Measurements from ENCODE around the gene DLG1. TPM values are rescaled to one million over a fixed set of nuclear protein-coding genes. Genes with fewer than 3 reads are reported as not detected.

Gene DLG1
- polyA plus RNA-seq, 1 donor from 2014 or later, result 43.9 TPM

DNA sequence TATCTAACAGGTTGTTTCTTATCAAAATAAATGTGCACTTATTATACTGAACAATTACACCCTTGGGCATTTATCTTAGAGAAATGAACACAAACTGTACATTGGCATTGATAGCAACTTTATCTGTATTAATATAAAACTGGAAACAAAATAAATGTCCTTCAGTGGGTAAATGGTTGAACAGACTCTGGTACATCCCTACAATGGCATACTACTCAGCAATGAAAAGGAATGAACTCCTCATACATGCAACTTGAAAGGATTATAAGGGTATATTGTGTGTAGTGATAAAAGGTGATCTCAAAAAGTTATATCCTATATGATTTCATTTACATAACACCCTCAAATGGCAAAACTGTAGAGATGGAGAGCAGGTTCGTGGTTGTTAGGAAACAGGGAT is 23.7 kb upstream of the DLG1 start:
- H3K27ac ChIP-seq (ENCODE audit: low read length), result no peak overlapping the region
- no peaks in the 10 kb centered on the region for H3K9me2 ChIP-seq (ENCODE audit: insufficient read depth, low read length)
- H3K9ac ChIP-seq (ENCODE audit: low read length), result no peak overlapping the region
- H3F3A ChIP-seq (ENCODE audit: insufficient read depth, low read length, poor library complexity, severe bottlenecking), result no peaks in the 10 kb centered on the region
- no peak overlapping the region for H2AFZ ChIP-seq (ENCODE audit: low read depth, low read length)
- no peaks in the 10 kb centered on the region for H4K20me1 ChIP-seq (ENCODE audit: insufficient read depth)
- H3K79me2 ChIP-seq (replicated peaks; ENCODE audit: insufficient read depth, low read length), result no peaks in the 10 kb centered on the region
- H3K36me3 ChIP-seq (ENCODE audit: insufficient read depth, low read length), result no peaks in the 10 kb centered on the region
- no peak overlapping the region for H3K4me3 ChIP-seq (ENCODE audit: low read length)
- TF ChIP-seq, protein P1, sequence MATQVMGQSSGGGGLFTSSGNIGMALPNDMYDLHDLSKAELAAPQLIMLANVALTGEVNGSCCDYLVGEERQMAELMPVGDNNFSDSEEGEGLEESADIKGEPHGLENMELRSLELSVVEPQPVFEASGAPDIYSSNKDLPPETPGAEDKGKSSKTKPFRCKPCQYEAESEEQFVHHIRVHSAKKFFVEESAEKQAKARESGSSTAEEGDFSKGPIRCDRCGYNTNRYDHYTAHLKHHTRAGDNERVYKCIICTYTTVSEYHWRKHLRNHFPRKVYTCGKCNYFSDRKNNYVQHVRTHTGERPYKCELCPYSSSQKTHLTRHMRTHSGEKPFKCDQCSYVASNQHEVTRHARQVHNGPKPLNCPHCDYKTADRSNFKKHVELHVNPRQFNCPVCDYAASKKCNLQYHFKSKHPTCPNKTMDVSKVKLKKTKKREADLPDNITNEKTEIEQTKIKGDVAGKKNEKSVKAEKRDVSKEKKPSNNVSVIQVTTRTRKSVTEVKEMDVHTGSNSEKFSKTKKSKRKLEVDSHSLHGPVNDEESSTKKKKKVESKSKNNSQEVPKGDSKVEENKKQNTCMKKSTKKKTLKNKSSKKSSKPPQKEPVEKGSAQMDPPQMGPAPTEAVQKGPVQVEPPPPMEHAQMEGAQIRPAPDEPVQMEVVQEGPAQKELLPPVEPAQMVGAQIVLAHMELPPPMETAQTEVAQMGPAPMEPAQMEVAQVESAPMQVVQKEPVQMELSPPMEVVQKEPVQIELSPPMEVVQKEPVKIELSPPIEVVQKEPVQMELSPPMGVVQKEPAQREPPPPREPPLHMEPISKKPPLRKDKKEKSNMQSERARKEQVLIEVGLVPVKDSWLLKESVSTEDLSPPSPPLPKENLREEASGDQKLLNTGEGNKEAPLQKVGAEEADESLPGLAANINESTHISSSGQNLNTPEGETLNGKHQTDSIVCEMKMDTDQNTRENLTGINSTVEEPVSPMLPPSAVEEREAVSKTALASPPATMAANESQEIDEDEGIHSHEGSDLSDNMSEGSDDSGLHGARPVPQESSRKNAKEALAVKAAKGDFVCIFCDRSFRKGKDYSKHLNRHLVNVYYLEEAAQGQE (IDR thresholded peaks at IDR 0.05; ENCODE audit: borderline replicate concordance), result no peak
- TF ChIP-seq RAD21 (conservative IDR thresholded peaks at IDR 0.05) (no peak), SMC3 (conservative IDR thresholded peaks at IDR 0.05; ENCODE audit: poor library complexity) (no peak), POLR2AphosphoS5 (IDR thresholded peaks at IDR 0.05) (no peak), EZH2 (IDR thresholded peaks at IDR 0.05; ENCODE audit: borderline replicate concordance, insufficient read depth, low read length, poor library complexity, severe bottlenecking) (no peak), MXI1 (conservative IDR thresholded peaks at IDR 0.05; ENCODE audit: poor library complexity, severe bottlenecking) (no peak), TAF1 (IDR thresholded peaks at IDR 0.05; ENCODE audit: low read depth) (no peak), EP300 (conservative IDR thresholded peaks at IDR 0.05; ENCODE audit: poor library complexity, severe bottlenecking) (no peak), CTCF (IDR thresholded peaks at IDR 0.05; ENCODE audit: poor library complexity, severe bottlenecking) (no peak)
- H3K4me2 ChIP-seq (ENCODE audit: low read length), result no peak overlapping the region
- no peaks in the 10 kb centered on the region for H3K9me3 ChIP-seq (ENCODE audit: low read length)
- H3K27me3 ChIP-seq (ENCODE audit: insufficient read depth, low read depth, low read length), result no peaks in the 10 kb centered on the region

- TF ChIP-seq SMC3 (conservative IDR thresholded peaks at IDR 0.05; ENCODE audit: poor library complexity) (no peak), RAD21 (conservative IDR thresholded peaks at IDR 0.05) (no peak), POLR2AphosphoS5 (IDR thresholded peaks at IDR 0.05) (no peak), MXI1 (conservative IDR thresholded peaks at IDR 0.05; ENCODE audit: poor library complexity, severe bottlenecking) (no peak), CTCF (IDR thresholded peaks at IDR 0.05; ENCODE audit: poor library complexity, severe bottlenecking) (no peak), EP300 (conservative IDR thresholded peaks at IDR 0.05; ENCODE audit: poor library complexity, severe bottlenecking) (no peak), TAF1 (IDR thresholded peaks at IDR 0.05; ENCODE audit: low read depth) (no peak), EZH2 (IDR thresholded peaks at IDR 0.05; ENCODE audit: borderline replicate concordance, insufficient read depth, low read length, poor library complexity, severe bottlenecking) (no peak)
- TF ChIP-seq, protein P1 (IDR thresholded peaks at IDR 0.05; ENCODE audit: borderline replicate concordance), result no peak
- Histone ChIP-seq H3K9ac (ENCODE audit: low read length) (no peak overlapping the region), H3K9me2 (ENCODE audit: insufficient read depth, low read length) (no peaks in the 10 kb centered on the region), H4K20me1 (ENCODE audit: insufficient read depth) (no peaks in the 10 kb centered on the region), H3K9me3 (ENCODE audit: low read length) (no peaks in the 10 kb centered on the region), H3K79me2 (replicated peaks; ENCODE audit: insufficient read depth, low read length) (no peaks in the 10 kb centered on the region), H3F3A (ENCODE audit: insufficient read depth, low read length, poor library complexity, severe bottlenecking) (no peaks in the 10 kb centered on the region), H3K4me3 (ENCODE audit: low read length) (no peak overlapping the region), H3K36me3 (ENCODE audit: insufficient read depth, low read length) (no peaks in the 10 kb centered on the region), H3K4me2 (ENCODE audit: low read length) (no peak overlapping the region), H3K27me3 (ENCODE audit: insufficient read depth, low read depth, low read length) (no peaks in the 10 kb centered on the region), H3K27ac (ENCODE audit: low read length) (no peak overlapping the region), H2AFZ (ENCODE audit: low read depth, low read length) (no peak overlapping the region)
Measured at GRCh38 chr3:197320582-197320981, 22.2 kb upstream of the DLG1 start.

Measured in neural cell (in vitro differentiated cells).